Neural crest cell (in vitro differentiated cells): ENCODE results near the gene GPC6. TPM values are rescaled to one million over a fixed set of nuclear protein-coding genes. Genes with fewer than 3 reads are reported as not detected.
A peak's percentile ranks its signal among the peaks of the same experiment; 100 is the strongest.

Source experiments
- DNase-seq: peaks from one replicate; pipeline ENCODE4 v3.0.0; 2021; ENCODE audit warnings: low read depth, mixed read lengths, low spot score
- H3K27ac Mint-ChIP-seq: one replicate; pipeline ENCODE4 v1.8.0; 2021; ENCODE audit warnings: mild to moderate bottlenecking, mixed read lengths; ENCODE audit not compliant: unreplicated experiment
- H3K27me3 Mint-ChIP-seq: 2 replicates; pipeline ENCODE4 v1.8.0; 2021; ENCODE audit warnings: low read depth, mild to moderate bottlenecking, mixed read lengths
- H3K36me3 Mint-ChIP-seq: 2 replicates; pipeline ENCODE4 v1.8.0; 2021; ENCODE audit warnings: low read depth, mild to moderate bottlenecking, mixed read lengths
- H3K4me1 Mint-ChIP-seq: 2 replicates; pipeline ENCODE4 v1.8.0; 2021; ENCODE audit warnings: mixed read lengths
- H3K4me3 Mint-ChIP-seq: one replicate; pipeline ENCODE4 v1.8.0; 2021; ENCODE audit warnings: mild to moderate bottlenecking, mixed read lengths
- H3K9me3 Mint-ChIP-seq: 2 replicates; pipeline ENCODE4 v1.8.0; 2021; ENCODE audit warnings: mixed read lengths
- total RNA-seq: library from RNA; stranded (reverse); gene quantifications from 2 replicates; pipeline ENCODE4 v1.2.1, GENCODE V29; 2021
- TF ChIP-seq, protein P1 (sequence below): fragments of 200-600 bp; sonication (generic); conservative IDR thresholded peaks from 2 replicates; pipeline ENCODE4 v1.5.0; 2021; ENCODE audit warnings: antibody characterized with exemption, mild to moderate bottlenecking

The GPC6 gene
- total RNA-seq, 1 donor from 2014 or later: 13.4 TPM

DNA sequence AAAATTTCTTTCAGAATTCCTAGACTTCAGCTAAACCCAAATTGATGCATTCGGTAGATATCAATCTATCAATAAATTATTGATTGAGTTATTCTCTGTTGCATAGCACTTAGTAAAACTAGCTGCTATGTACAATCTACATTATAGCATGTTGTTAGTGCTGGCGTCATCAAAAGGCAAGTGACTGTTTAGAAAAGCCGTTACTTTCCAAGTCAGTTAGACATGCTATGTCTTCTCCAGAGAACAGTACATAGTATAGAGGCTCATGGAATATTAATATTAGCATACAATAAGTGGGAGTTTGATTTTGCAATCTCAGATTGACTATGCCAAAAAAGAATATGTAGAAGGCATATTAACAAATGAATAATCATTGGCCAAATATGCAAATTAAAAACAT, 1087.3 kb downstream of the GPC6 start:
- Mint-ChIP-seq H3K9me3 (no peaks in the 10 kb centered on the region), H3K27me3 (no peaks in the 10 kb centered on the region), H3K4me1 (peaks cover 40% of the 10 kb centered on the region), H3K4me3 (no peak overlapping the region), H3K27ac (no peak overlapping the region), H3K36me3 (no peaks in the 10 kb centered on the region)
- no peak for DNase-seq
- TF ChIP-seq, protein P1, sequence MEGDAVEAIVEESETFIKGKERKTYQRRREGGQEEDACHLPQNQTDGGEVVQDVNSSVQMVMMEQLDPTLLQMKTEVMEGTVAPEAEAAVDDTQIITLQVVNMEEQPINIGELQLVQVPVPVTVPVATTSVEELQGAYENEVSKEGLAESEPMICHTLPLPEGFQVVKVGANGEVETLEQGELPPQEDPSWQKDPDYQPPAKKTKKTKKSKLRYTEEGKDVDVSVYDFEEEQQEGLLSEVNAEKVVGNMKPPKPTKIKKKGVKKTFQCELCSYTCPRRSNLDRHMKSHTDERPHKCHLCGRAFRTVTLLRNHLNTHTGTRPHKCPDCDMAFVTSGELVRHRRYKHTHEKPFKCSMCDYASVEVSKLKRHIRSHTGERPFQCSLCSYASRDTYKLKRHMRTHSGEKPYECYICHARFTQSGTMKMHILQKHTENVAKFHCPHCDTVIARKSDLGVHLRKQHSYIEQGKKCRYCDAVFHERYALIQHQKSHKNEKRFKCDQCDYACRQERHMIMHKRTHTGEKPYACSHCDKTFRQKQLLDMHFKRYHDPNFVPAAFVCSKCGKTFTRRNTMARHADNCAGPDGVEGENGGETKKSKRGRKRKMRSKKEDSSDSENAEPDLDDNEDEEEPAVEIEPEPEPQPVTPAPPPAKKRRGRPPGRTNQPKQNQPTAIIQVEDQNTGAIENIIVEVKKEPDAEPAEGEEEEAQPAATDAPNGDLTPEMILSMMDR: no peak

DNA sequence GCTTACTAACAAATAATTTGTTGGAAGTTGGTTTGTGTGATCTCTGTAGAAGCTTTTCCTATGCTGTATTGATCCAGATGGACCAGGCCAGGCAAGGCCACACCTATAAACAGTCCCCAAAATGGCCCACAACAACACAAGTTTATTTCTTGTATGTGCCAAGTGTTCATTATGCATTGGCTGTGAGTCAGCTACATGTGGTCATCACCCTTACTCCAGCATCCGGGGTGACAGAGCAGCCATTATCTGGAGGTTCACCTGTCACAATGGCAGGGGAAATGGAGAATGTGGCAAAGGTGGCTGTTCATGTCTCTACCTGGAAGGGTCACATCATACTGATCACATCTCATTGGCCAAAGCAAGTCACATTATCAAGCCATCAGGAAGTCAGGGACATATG, 1088.6 kb downstream of the GPC6 start:
- TF ChIP-seq, protein P1: no peak
- H3K9me3 Mint-ChIP-seq: no peaks in the 10 kb centered on the region
- peaks cover 40% of the 10 kb centered on the region for H3K4me1 Mint-ChIP-seq
- no peak overlapping the region for H3K4me3 Mint-ChIP-seq
- no peak overlapping the region for H3K27ac Mint-ChIP-seq
- H3K27me3 Mint-ChIP-seq: no peaks in the 10 kb centered on the region
- H3K36me3 Mint-ChIP-seq: no peaks in the 10 kb centered on the region
- DNase-seq: no peak

DNA sequence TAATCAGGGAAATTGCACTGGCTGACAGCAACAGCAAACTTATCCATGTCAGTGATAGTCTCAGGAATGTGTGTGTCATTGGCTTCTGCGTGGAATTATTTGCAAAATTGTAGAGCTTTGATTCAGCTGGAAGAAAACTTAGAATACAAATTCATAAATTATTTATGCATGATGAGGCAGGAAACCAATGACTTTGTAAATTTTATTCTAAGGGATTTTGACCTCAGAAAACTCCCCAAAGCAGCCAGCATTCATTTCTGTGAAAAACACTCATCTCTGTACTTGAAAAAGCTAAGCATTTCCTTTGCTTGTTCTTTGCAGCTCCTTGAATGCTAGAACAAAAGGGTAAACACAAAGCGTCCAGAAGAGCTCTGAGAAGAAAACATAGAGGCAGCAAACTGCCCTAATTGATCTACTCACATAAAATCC, 1090.5 kb downstream of the GPC6 start:
- Mint-ChIP-seq H3K4me3 (no peak overlapping the region), H3K4me1 (peaks cover 33% of the 10 kb centered on the region), H3K27me3 (no peaks in the 10 kb centered on the region), H3K9me3 (no peaks in the 10 kb centered on the region), H3K36me3 (no peaks in the 10 kb centered on the region), H3K27ac (peak overlapping the region; percentile 65)
- TF ChIP-seq, protein P1: no peak
- DNase-seq: no peak

DNA sequence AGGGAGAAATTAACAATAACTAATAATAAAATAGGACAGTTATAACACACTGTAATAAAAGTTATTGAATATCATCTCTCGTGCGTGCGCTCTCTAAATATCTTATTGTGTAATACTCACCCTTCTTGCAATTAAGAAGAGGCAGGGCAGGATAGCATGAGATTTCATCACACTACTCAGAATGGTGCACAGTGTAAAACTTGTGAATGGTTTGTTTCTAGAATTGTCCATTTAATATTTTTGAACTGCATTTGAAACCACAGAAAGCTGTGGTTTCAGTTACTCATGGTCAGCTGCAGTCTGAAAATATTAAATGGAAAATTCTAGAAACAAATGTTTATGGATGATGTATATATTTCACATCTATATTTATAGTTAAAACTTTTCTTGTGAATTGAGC, 1091.8 kb downstream of the GPC6 start:
- H3K27ac Mint-ChIP-seq: no peak overlapping the region
- H3K9me3 Mint-ChIP-seq: no peaks in the 10 kb centered on the region
- no peaks in the 10 kb centered on the region for H3K36me3 Mint-ChIP-seq
- no peak for DNase-seq
- TF ChIP-seq, protein P1: no peak
- no peaks in the 10 kb centered on the region for H3K27me3 Mint-ChIP-seq
- H3K4me3 Mint-ChIP-seq: no peak overlapping the region
- peaks cover 19% of the 10 kb centered on the region for H3K4me1 Mint-ChIP-seq

DNA sequence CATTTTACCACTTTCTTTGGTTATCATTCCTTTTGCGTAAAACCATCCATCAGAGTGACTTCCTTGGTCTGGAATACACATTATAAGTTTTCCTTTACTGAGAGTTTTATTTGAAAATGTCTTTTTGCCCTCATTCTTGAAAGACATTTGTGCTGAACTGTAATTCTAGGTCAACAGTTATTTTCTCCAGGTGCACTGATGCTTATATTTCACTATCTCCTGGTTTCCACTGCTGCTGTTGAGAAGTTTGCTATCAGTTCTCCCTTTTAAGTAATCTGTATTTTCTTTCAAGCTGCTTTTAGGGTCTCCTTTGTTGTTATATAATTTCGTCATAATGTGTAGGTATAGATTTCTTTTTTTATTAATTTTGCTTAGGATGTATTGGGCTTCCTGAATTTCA, 1092.9 kb downstream of the GPC6 start:
- no peaks in the 10 kb centered on the region for H3K9me3 Mint-ChIP-seq
- DNase-seq: no peak
- H3K36me3 Mint-ChIP-seq: no peaks in the 10 kb centered on the region
- H3K27me3 Mint-ChIP-seq: no peaks in the 10 kb centered on the region
- H3K4me1 Mint-ChIP-seq: peaks cover 23% of the 10 kb centered on the region
- no peak overlapping the region for H3K27ac Mint-ChIP-seq
- H3K4me3 Mint-ChIP-seq: no peak overlapping the region
- TF ChIP-seq, protein P1: no peak
